HG03457 (cell line): ENCODE results near the gene NANS.
"Not testable (repeated sequence)": the region's sequence is repeated elsewhere in the genome, so short reads cannot be mapped to it uniquely, and the experiment has no call there.

ENCODE experiments used
- ATAC-seq: cut with Tn5 transposase; IDR thresholded peaks from one replicate; pipeline ENCODE4 v1.9.1; 2021; ENCODE audit warnings: moderate number of reproducible peaks; ENCODE audit not compliant: unreplicated experiment

Gene NANS

GRCh38 chr9:98074115-98074990 is 17.8 kb downstream of the NANS start:
- ATAC-seq: no peak

- no peak for ATAC-seq
These were observed 18.8 kb downstream of the NANS start for GRCh38 chr9:98075332-98075805.

- ATAC-seq: not testable (repeated sequence)
These were observed 20.0 kb downstream of the NANS start for GRCh38 chr9:98076514-98076890.

DNA sequence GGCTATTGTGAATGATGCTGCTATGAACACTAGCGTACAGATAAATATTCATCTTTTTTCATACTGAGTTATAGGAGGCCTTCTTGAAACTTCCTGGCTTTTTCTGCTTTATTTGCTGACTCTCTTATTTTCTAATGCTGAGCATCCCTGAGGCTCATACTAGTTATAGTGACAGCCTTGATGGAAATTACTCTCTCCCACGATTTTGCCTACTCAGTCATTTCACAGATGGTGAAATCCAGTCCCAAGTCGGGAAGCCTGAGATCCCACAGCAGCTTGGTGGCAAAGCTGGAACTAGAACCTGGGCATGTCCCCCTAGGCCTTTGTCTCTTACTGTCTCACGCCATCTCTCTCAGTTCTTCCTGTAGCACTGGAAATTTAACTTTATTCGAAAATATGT is 22.4 kb downstream of the NANS start:
- ATAC-seq: no peak

- ATAC-seq: no peak
These were observed 23.8 kb downstream of the NANS start for GRCh38 chr9:98080326-98080725.

DNA sequence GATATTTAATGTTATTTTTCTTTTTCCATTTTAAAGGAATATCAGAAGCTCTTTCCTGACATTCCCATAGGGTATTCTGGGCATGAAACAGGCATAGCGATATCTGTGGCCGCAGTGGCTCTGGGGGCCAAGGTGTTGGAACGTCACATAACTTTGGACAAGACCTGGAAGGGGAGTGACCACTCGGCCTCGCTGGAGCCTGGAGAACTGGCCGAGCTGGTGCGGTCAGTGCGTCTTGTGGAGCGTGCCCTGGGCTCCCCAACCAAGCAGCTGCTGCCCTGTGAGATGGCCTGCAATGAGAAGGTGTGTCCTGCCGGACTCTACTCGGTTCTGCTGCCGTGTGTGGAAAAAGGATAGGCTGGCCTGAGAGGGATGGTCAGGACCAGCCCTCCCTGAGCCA is 24.2 kb downstream of the NANS start:
- ATAC-seq: no peak

DNA sequence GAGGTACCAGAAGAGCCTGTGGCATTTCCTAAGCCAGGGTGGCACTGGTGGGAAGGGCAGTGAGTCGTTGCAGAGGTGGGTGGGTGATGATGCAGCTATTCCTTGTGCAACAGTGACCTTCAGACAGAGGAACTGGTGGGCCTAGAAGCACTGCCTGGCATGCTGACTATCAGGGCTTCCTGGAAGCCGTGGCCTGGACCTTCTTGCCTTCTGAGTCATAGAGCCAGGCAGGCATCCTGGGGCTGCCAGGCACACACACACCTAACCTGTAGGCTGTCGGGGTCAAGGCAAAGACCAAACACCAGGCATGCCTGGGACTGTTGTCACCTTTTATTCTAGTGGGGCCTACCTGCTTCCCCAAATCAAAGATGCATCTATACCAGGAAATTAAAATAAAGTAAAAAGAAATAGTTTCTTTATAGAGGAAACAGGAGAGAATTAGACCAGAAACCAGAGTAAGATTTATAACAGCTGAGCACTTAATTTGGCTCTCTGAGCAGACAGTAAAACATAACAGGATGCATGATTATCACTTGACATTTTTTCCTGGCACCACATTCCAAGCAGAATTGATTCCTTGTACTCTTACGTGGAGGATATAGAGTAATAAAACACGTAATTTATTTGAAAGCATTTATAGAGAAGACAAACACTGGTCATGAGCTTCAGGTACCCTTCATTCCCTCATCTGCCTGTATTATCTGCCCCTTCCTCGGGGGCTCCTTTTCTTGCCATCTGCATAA is 25.1 kb downstream of the NANS start:
- no peak for ATAC-seq

- ATAC-seq: no peak
These were observed 26.5 kb downstream of the NANS start for GRCh38 chr9:98083061-98083501.

DNA sequence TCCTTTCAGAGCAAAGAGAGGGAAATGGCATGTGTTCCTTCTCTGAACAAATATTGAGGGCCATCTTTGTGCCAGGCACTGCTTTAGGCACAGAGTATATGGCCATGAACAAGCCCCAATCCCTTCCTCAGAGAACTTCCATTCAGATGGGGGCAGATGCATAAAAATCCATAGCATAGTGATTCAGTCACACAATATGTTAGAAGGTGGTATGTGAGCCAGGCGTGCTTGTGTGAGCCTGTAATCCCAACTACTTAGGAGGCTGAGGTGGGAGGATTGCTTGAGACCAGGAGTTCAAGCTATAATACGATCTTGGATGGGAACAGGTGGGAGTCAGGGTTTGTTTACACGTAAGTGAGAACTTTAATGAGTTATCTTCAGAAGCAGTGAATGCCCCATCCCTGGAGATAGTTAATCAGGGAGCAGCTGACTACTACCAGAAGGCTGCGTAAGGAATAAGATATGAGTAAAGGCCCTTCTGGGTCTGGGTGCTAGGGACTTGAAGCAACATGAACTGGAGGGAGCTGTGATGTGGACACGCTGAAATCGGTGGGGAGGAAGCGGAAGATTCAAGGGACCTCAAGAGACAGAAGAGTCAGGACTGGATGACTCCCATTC is 27.1 kb downstream of the NANS start:
- ATAC-seq: no peak

DNA sequence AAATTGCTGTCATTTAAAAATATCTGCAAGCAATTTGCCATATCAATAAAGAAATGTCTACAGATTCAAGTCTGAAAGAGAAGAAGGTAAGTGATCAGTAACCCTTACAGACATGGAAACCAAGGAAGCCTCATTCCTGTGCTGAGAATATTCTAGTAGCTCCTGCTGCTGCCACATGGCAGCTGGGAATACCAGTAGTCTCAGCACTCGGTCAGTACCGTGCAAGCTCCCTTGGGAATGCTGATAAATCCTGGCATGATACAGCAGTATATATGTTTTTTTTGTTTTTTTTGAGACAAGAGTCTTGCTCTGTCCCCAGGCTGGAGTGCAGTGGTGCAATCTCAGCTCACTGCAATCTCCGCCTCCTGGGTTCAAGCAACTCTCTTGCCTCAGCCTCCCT is 27.9 kb downstream of the NANS start:
- no peak for ATAC-seq

DNA sequence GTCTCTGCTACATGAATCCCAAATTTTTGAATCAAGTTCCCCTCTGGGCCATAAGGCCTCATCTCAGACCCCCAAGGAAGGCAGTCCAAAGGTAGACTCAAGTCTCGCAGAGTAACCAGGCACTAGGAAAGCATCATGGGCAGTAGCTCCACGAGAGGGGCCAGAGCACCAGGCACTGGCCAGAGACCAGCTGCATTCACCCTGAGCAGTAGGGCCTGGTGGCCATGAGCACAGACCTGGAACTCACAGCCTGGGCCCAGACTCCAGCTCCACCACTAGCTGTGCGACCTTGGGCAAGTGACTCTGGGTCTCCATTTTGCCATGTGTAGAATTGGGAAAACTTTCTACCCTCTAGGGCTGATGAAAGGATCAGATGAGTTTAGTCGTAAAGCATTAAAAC is 28.5 kb downstream of the NANS start:
- ATAC-seq: no peak

DNA sequence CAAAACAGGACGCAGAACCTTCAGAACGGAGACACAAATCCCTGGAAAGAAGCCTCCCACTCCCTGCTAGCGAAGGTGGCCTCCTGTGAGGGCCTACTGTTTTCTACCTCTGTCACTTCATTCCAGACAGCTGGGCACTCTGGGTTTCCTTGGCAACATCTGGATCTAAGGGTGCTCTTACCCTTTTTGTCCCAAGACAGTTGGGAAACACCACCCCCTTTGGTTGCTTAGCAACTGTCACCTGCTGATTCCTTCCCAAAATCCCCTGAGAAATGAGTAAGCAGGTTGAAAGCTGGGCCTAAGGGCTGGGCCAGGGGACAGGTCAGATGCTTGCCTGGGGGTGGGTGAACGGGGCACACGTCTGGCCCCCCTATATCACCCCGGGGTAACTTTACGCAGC is 29.4 kb downstream of the NANS start:
- no peak for ATAC-seq

DNA sequence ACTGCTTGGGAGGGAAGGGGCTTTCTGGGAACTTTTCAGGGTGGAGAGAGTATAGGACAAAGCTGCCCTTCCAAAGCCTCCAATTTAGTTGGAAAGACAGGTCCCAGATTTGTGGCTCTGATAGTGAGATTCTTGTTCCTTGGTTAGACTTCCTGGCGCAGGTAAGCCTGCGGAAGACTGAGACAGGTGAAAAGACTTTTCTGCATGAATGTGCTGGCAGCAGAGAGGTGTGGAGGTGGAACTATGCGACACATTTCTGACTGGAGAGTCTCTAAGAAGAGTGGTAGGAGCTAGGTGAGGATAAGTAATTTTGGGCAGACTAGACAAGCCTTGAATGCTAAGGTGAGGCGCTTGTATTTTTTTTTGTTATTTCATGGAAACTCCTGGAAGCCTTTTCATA is 29.9 kb downstream of the NANS start:
- no peak for ATAC-seq

DNA sequence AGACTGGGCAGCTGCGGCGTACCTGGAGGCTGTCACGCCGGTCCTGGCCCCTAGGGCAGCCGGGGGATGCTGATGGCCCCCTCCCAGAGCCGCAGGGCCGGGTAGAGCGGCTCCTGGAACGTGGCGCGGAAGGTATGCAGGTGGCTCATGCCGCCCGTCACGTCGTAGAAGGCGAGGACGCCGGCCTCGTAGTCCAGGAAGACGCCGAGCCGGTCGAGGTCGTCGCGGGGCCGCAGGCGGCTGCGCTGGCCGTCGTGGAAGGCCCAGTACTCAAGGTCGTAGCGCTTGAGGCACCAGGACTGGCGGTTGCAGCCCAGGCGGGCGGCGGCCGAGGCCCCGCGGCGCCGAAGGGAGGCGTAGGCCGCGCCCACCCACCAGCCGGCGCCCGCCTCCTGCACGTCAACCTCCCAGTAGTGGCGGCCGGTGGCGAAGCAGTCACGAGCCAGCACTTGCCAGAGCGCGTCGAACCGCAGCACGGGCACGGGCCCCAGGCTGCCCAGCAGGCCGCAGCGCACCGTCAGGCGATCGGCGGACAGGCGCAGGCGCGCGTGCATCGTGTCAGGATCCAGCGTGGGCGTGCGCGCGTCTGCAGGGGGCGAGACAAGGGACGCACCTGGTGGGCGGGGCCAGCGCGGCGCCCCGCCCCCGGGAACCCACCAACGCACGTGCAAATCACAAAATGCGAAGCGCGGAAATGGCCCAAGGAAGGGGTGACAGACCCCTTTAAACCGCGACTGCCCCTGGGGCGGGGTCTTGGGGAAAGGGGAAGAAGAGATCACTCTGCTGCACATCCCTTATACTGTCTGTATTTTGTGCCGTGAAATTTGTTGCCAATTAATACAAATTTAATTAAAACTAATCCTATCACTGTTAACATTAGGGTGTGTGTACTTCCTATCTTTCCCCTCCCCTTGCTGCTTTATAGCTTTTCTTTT is 31.2 kb downstream of the NANS start:
- no peak for ATAC-seq

DNA sequence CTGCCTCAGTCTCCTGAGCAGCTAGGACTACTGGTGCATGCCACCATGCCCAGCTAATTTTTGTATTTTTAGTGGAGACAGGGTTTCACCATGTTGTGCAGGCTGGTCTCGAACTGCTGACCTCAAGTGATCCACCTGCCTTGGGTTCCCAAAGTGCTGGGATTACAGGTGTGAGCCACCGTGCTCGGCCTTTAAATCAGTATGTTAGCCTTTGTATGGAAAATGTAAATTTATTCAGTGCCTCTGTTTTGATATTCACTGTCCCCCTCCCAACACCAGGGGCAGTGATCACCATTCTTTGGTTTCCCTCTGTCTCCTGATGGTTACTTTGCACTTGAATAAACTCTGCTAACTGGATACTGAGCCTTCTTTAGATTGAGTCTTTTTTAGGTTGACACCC is 34.1 kb downstream of the NANS start:
- ATAC-seq: not testable (repeated sequence)

GRCh38 chr9:98091735-98092612 is 35.4 kb downstream of the NANS start:
- ATAC-seq: no peak

GRCh38 chr9:98092613-98092931 is 36.0 kb downstream of the NANS start:
- no peak for ATAC-seq

DNA sequence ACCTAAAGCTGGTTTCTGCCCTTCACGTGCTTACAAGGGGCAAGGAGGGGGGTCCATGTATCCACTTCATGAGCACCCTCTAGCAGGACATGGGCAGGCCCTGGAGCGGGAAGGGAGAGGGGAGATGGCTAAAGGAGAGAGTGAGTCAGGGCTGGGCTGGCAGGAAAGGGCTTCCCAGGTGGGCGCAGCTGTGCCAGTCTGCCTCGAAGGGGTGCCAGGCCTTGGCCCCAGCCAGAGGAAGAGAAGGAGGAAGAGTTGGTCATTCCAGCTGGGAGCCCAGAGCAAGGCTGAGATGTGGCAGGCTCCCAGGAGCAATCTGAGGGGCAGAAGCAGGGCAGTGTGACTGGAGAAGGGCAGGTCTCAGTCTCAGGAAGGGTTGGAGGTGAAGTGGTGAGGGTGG is 37.8 kb downstream of the NANS start:
- no peak for ATAC-seq

DNA sequence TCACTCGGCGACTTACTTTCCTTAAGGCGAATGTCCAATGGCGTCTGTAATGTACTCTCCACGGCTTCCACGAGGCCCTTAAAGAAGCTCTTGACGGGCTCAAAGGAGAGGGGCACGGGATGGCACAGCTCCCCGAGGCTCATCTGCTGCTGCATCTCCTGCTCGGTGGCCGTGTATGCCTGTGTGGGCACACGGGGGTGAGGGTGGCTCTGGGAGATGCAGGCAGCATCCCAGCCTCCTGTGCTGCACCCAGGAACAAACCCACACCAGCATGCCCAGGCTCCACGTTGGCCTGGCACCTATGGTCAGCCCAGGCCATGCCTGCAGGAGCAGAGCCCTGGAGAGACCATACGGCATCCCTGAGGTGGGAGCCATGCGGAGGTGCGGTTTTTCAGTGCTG is 38.3 kb downstream of the NANS start:
- ATAC-seq: no peak

GRCh38 chr9:98095401-98095800 is 38.9 kb downstream of the NANS start:
- no peak for ATAC-seq
